K562 (cell line): ENCODE data around the gene CILP. TPM values are rescaled to one million over a fixed set of nuclear protein-coding genes. Genes with fewer than 3 reads are reported as not detected.

Source experiments
- ATAC-seq: fragments of 200-7000 bp; cut with Tn5 transposase; 3 replicates; pipeline ENCODE4 v1.9.1; 2020; ENCODE audit warnings: moderate library complexity
- BruUV-seq: library from RNA; stranded (reverse); fragments of 400-500 nt; replicated peaks from 2 replicates; lab custom pipeline; 2021; lab: Mats Ljungman, UMichigan
- CTCF ChIA-PET: fragments of 300-600 bp; formaldehyde crosslinking; extraction: SDS; loops from one replicate; lab custom pipeline; 2021; ENCODE audit warnings: low intra/inter-chr PET ratio; lab: Yijun Ruan, JAX
- POLR2A ChIA-PET: fragments of 300-600, 350-650 bp; sonication (Branson Sonifier 250); formaldehyde crosslinking; extraction: SDS; loops from one replicate; lab custom pipeline; 2021; ENCODE audit warnings: antibody characterized with exemption, inconsistent platforms; lab: Yijun Ruan, JAX
- DNase-seq, 4 experiments: peaks; one replicate each; pipeline versions ENCODE4 v3.0.0 to v3.0.0-alpha.2; 2011 to 2018; ENCODE audit warnings: low spot score in 3 of 4, mixed read lengths in 3 of 4; ENCODE audit errors: extremely low read depth in 1 of 4
- FAIRE-seq: peaks from 2 replicates; lab custom pipeline; 2011; peaks lifted over from hg19 to GRCh38; lab: Jason Lieb, UNC
- H2AFZ ChIP-seq: 2 replicates; pipeline ENCODE4 v1.6.0; 2011; ENCODE audit warnings: low read depth, low read length, control low read depth, inconsistent platforms
- H3K27ac ChIP-seq: fragments of 200-600 bp; 3 replicates; pipeline ENCODE4 v1.8.0; 2011; ENCODE audit warnings: low read depth, mild to moderate bottlenecking, control low read depth, inconsistent platforms, low read length, moderate library complexity, mixed read lengths; ENCODE audit errors: extremely low read depth
- H3K27me3 ChIP-seq, 2 experiments: fragments of 300-600 bp in 1 of 2; 2 replicates in 1 of 2; 3 replicates in 1 of 2; pipeline versions ENCODE4 v1.6.0 to v1.8.0; 2011; ENCODE audit warnings: inconsistent platforms in 2 of 2, low read length in 2 of 2, mild to moderate bottlenecking in 1 of 2, mixed read lengths in 1 of 2, moderate library complexity in 1 of 2; ENCODE audit not compliant: control insufficient read depth in 2 of 2, insufficient read depth in 2 of 2
- H3K36me3 ChIP-seq: fragments of 300-600 bp; 3 replicates; pipeline ENCODE4 v1.8.0; 2011; ENCODE audit warnings: mild to moderate bottlenecking, low read length, inconsistent platforms; ENCODE audit not compliant: control insufficient read depth, insufficient read depth
- H3K4me1 ChIP-seq, 2 experiments: fragments of 200-600 bp in 1 of 2; replicated peaks in 1 of 2; 2 replicates in 1 of 2; 3 replicates in 1 of 2; pipeline versions ENCODE4 v1.5.1 to v1.8.0; 2011; ENCODE audit warnings: inconsistent platforms in 2 of 2, low read length in 2 of 2, mild to moderate bottlenecking in 1 of 2, mixed read lengths in 1 of 2, moderate library complexity in 1 of 2; ENCODE audit not compliant: control insufficient read depth in 2 of 2, insufficient read depth in 2 of 2
- H3K4me2 ChIP-seq: 2 replicates; pipeline ENCODE4 v1.6.1; 2011; ENCODE audit warnings: low read length, control low read depth, inconsistent platforms, mixed read lengths; ENCODE audit not compliant: insufficient read depth
- H3K4me3 ChIP-seq: fragments of 200-600 bp; sonication (generic), shearing (Covaris generic); 2 replicates; pipeline ENCODE4 v1.5.1; 2016; ENCODE audit warnings: control low read depth, inconsistent platforms
- H3K79me2 ChIP-seq: fragments of 200-600 bp; 3 replicates; pipeline ENCODE4 v1.8.0; 2011; ENCODE audit warnings: low read length, inconsistent platforms; ENCODE audit not compliant: control insufficient read depth, insufficient read depth
- H3K9ac ChIP-seq, 2 experiments: 2 replicates each; pipeline versions ENCODE4 v1.6.0 to v1.6.1; 2011; ENCODE audit warnings: low read depth in 2 of 2, low read length in 2 of 2, control low read depth in 1 of 2, inconsistent platforms in 1 of 2, mild to moderate bottlenecking in 1 of 2, mixed read lengths in 1 of 2; ENCODE audit not compliant: insufficient read depth in 1 of 2
- H3K9me1 ChIP-seq: one replicate; pipeline ENCODE4 v1.6.0; 2011; ENCODE audit warnings: inconsistent platforms, mild to moderate bottlenecking, low read length, moderate library complexity; ENCODE audit not compliant: control insufficient read depth, insufficient read depth
- H3K9me3 ChIP-seq: replicated peaks from 2 replicates; pipeline ENCODE4 v1.5.1; 2011; ENCODE audit warnings: low read depth, low read length, inconsistent platforms; ENCODE audit not compliant: control insufficient read depth, insufficient read depth
- H4K20me1 ChIP-seq: replicated peaks from 2 replicates; pipeline ENCODE4 v1.6.1; 2011; ENCODE audit warnings: low read length, inconsistent platforms, mixed read lengths; ENCODE audit not compliant: control insufficient read depth, insufficient read depth
- ATF2 ChIP-seq: sonication (generic); formaldehyde crosslinking; IDR thresholded peaks from 2 replicates; pipeline ENCODE4 v1.8.1; 2022; ENCODE audit warnings: missing genetic modification reagents
- CEBPG ChIP-seq, 3 experiments: fragments of 200-800 bp in 1 of 3; sonication (Bioruptor generic) in 1 of 3; sonication (generic) in 1 of 3; formaldehyde crosslinking in 1 of 3; IDR thresholded peaks in 2 of 3; conservative IDR thresholded peaks in 1 of 3; 2 replicates each; pipeline versions ENCODE4 v1.6.1 to v1.8.0; 2016 to 2022; ENCODE audit warnings: missing compliant biosample characterization in 2 of 3, missing genetic modification characterization in 2 of 3, mild to moderate bottlenecking in 1 of 3, missing genetic modification reagents in 1 of 3
- CLOCK ChIP-seq: fragments of 250-450 bp; sonication (Bioruptor Pico); IDR thresholded peaks from 2 replicates; pipeline ENCODE4 v1.4.0; 2020; ENCODE audit warnings: mild to moderate bottlenecking, moderate library complexity, borderline replicate concordance
- CREB3 ChIP-seq: fragments of 450-650 bp; conservative IDR thresholded peaks from 2 replicates; pipeline ENCODE4 v1.6.1; 2016; ENCODE audit warnings: missing genetic modification characterization, low read depth, mild to moderate bottlenecking, missing compliant biosample characterization, moderate library complexity
- GTF2E2 ChIP-seq: fragments of 200-800 bp; sonication (Bioruptor generic); IDR thresholded peaks from 2 replicates; pipeline ENCODE4 v1.6.1; 2016; ENCODE audit warnings: missing genetic modification characterization, missing compliant biosample characterization
- LCOR ChIP-seq: sonication (generic); formaldehyde crosslinking; IDR thresholded peaks from 2 replicates; pipeline ENCODE4 v1.8.0; 2022; ENCODE audit warnings: mild to moderate bottlenecking, missing genetic modification reagents
- MTA2 ChIP-seq: fragments of 450-650 bp; IDR thresholded peaks from 2 replicates; pipeline ENCODE4 v1.6.1; 2016; ENCODE audit warnings: low read depth
- NR2C1 ChIP-seq, 2 experiments: fragments of 450-650 bp; IDR thresholded peaks; 2 replicates each; pipeline ENCODE4 v1.6.1; 2017; ENCODE audit warnings: mild to moderate bottlenecking in 2 of 2, antibody characterized with exemption in 1 of 2, inconsistent platforms in 1 of 2, missing compliant biosample characterization in 1 of 2, missing genetic modification characterization in 1 of 2
- POLR2G ChIP-seq: fragments of 200-400 bp; formaldehyde crosslinking; IDR thresholded peaks from 2 replicates; pipeline ENCODE4 v1.6.1; 2017; ENCODE audit warnings: low read depth, mild to moderate bottlenecking, antibody characterized with exemption, low read length, moderate library complexity
- RFX1 ChIP-seq: fragments of 450-650 bp; IDR thresholded peaks from 2 replicates; pipeline ENCODE4 v1.6.1; 2016; ENCODE audit warnings: mild to moderate bottlenecking, moderate library complexity
- SMARCE1 ChIP-seq: fragments of 450-650 bp; IDR thresholded peaks from 2 replicates; pipeline ENCODE4 v1.7.1; 2016; ENCODE audit warnings: mild to moderate bottlenecking
- ZFP1 ChIP-seq: fragments of 450-650 bp; formaldehyde crosslinking; IDR thresholded peaks from 2 replicates; pipeline ENCODE4 v1.4.0; 2020; ENCODE audit warnings: mild to moderate bottlenecking, mixed read lengths
- ZKSCAN8 ChIP-seq: fragments of 200-800 bp; sonication (Bioruptor generic); IDR thresholded peaks from 2 replicates; pipeline ENCODE4 v1.6.1; 2016; ENCODE audit warnings: missing genetic modification characterization, missing compliant biosample characterization
- ZNF316 ChIP-seq: fragments of 450-650 bp; IDR thresholded peaks from 2 replicates; pipeline ENCODE4 v1.6.1; 2016
- WGBS: fragments of 100-300 bp; shearing (Covaris generic); methylation state at CpG from one replicate; pipeline ENCODE4 v1.1.6; 2016; ENCODE audit warnings: low coverage, mixed read lengths; ENCODE audit not compliant: insufficient coverage; ENCODE audit errors: missing lambda C conversion rate; 5-methylcytosine and 5-hydroxymethylcytosine counted together
- in situ Hi-C: fragments of 300-500 bp; cut with MboI; formaldehyde crosslinking; loops from 4 replicates; pipeline ENCODE4 v1.15.0; 2018; ENCODE audit warnings: inconsistent platforms, mixed read lengths
- intact Hi-C: fragments of 100-400 bp; cut with micrococcal nuclease; formaldehyde crosslinking; loops from 2 replicates; pipeline ENCODE4 v1.14.2; 2022
- polyA plus RNA-seq, 8 experiments: library from polyadenylated mRNA; depleted of rRNA in 4 of 8; stranded (reverse) in 5 of 8; unstranded in 3 of 8; fragments of >200 nt; fragmentation: Nextera tagmentation in 2 of 8; fragmentation: Illumina TruSeq in 1 of 8; extraction: Ambion mirVana in 2 of 8; extraction: Trizol in 1 of 8; gene quantifications; 2 replicates each; pipeline versions ENCODE4 v1.2.1 to v1.2.3, GENCODE V29; 2011 to 2014; ENCODE audit warnings: inconsistent platforms in 1 of 8, missing spikeins in 1 of 8
- total RNA-seq, 7 experiments: library from RNA; depleted of rRNA in 6 of 7; stranded (reverse); fragments of >200 nt in 6 of 7; fragmentation: Illumina TruSeq in 2 of 7; extraction: Trizol in 2 of 7; gene quantifications; 2 replicates each; pipeline versions ENCODE4 v1.2.1 to v1.2.3, GENCODE V29; 2011 to 2021; ENCODE audit warnings: low replicate concordance in 1 of 7

The CILP gene
- total and polyA plus RNA-seq, 9 of the 15 experiments (the other 6 are each of a cell fraction or from before 2014, with no cell fraction given): 0.03 TPM; not detected in 8

- ChIA-PET CTCF (no interaction called here), POLR2A (interaction anchor here (0.6 to 6.6 kb wide), 4 partner anchors 9 to 98 kb away, joined by 3 to 54 read pairs (median 4); partner anchors contain the start of genes CLPX and RNU5B-1)
- Histone ChIP-seq H3K79me2 (no peaks in the 10 kb centered on the region), H3K4me2 (no peak overlapping the region), H3K9me3 (no peaks in the 10 kb centered on the region), H3K27me3 (peaks cover 17 to 42% of the 10 kb centered on the region in 2 experiments; a peak in 4 of 5 replicates), H3K4me3 (no peak overlapping the region), H3K36me3 (no peaks in the 10 kb centered on the region), H2AFZ (no peak overlapping the region), H3K9ac (peak overlapping the region in 1 of 2 experiments; percentile 53; a peak in 1 of 4 replicates), H3K9me1 (no peaks in the 10 kb centered on the region), H3K27ac (no peak overlapping the region), H4K20me1 (no peaks in the 10 kb centered on the region), H3K4me1 (peaks cover 4 to 13% of the 10 kb centered on the region in 2 experiments; a peak in 3 of 5 replicates)
- intact Hi-C loops (no loop called here), in situ Hi-C loops (no loop called here)
- FAIRE-seq (no peak), DNase-seq (no peak), ATAC-seq (no peak)
- WGBS: 9% methylated on average over 19 of the region's 20 CpGs
- no TSS peak for BruUV-seq
- TF ChIP-seq LCOR (CRISPR knock-in tag) (no peak), CLOCK (CRISPR knock-in tag) (no peak), CREB3 (tag) (no peak), GTF2E2 (tag) (no peak), CEBPG (CRISPR knock-in tag; IDR thresholded peaks at IDR 0.05) (no peak), CEBPG (tag; conservative IDR thresholded peaks at IDR 0.05 in 1 of 2, IDR thresholded peaks at IDR 0.05 in 1 of 2) (no peak), ZNF316 (no peak), ZFP1 (CRISPR knock-in tag) (no peak), POLR2G (no peak), MTA2 (no peak), RFX1 (no peak), SMARCE1 (no peak), ATF2 (no peak), ZKSCAN8 (CRISPR knock-in tag) (no peak), NR2C1 (IDR thresholded peaks at IDR 0.05) (no peak), NR2C1 (tag; IDR thresholded peaks at IDR 0.05) (no peak)
These were observed 4.5 kb downstream of the CILP start for GRCh38 chr15:65206750-65207149.
